ENCODE data around the gene RHOJ.

RHOJ gene

GRCh38 chr14:63229330-63230059 is 25.3 kb downstream of the RHOJ start:
- DNase-seq (ENCODE audit: extremely low read depth, low read depth), result no peak
- no peak for TF ChIP-seq CTCF (IDR thresholded peaks at IDR 0.05; ENCODE audit: low read depth, low read length, missing control alignments)
- no peak overlapping the region for H3K4me3 ChIP-seq (replicated peaks; ENCODE audit: low read depth, low read length)

GRCh38 chr14:63231766-63232165 is 27.5 kb downstream of the RHOJ start:
- DNase-seq (ENCODE audit: extremely low read depth, low read depth), result no peak
- no peak for TF ChIP-seq CTCF (IDR thresholded peaks at IDR 0.05; ENCODE audit: low read depth, low read length, missing control alignments)

GRCh38 chr14:63237791-63238190 is 33.5 kb downstream of the RHOJ start:
- H3K4me3 ChIP-seq (replicated peaks; ENCODE audit: low read depth, low read length), result no peak overlapping the region
- TF ChIP-seq CTCF (IDR thresholded peaks at IDR 0.05; ENCODE audit: low read depth, low read length, missing control alignments), result no peak
- no peak for DNase-seq (ENCODE audit: extremely low read depth, low read depth)

More at GRCh38 chr14:63231766-63232165, 27.5 kb downstream of the RHOJ start:
- no peak overlapping the region for H3K4me3 ChIP-seq (replicated peaks; ENCODE audit: low read depth, low read length)

- DNase-seq (ENCODE audit: extremely low read depth, low read depth), result no peak
- no peak overlapping the region for H3K4me3 ChIP-seq (replicated peaks; ENCODE audit: low read depth, low read length)
- TF ChIP-seq CTCF (IDR thresholded peaks at IDR 0.05; ENCODE audit: low read depth, low read length, missing control alignments), result no peak
These were observed 36.0 kb downstream of the RHOJ start for GRCh38 chr14:63240221-63240620.

GRCh38 chr14:63241096-63241495 is 36.9 kb downstream of the RHOJ start:
- no peak overlapping the region for H3K4me3 ChIP-seq (replicated peaks; ENCODE audit: low read depth, low read length)
- TF ChIP-seq CTCF (IDR thresholded peaks at IDR 0.05; ENCODE audit: low read depth, low read length, missing control alignments), result no peak
- DNase-seq (ENCODE audit: extremely low read depth, low read depth), result no peak

GRCh38 chr14:63243646-63244045 is 39.4 kb downstream of the RHOJ start:
- DNase-seq (ENCODE audit: extremely low read depth, low read depth), result no peak
- no peak for TF ChIP-seq CTCF (IDR thresholded peaks at IDR 0.05; ENCODE audit: low read depth, low read length, missing control alignments)
- H3K4me3 ChIP-seq (replicated peaks; ENCODE audit: low read depth, low read length), result no peak overlapping the region

- H3K4me3 ChIP-seq (replicated peaks; ENCODE audit: low read depth, low read length), result no peak overlapping the region
- DNase-seq (ENCODE audit: extremely low read depth, low read depth), result no peak
- no peak for TF ChIP-seq CTCF (IDR thresholded peaks at IDR 0.05; ENCODE audit: low read depth, low read length, missing control alignments)
These were observed 41.6 kb downstream of the RHOJ start for GRCh38 chr14:63245893-63246292.

Measured in HFF-Myc (cell line).